HCT116 (cell line): Measurements from ENCODE around the gene NANOG. TPM values are rescaled to one million over a fixed set of nuclear protein-coding genes. Genes with fewer than 3 reads are reported as not detected.

Experiments used
- ATAC-seq: fragments of 200-7000 bp; cut with Tn5 transposase; 2 replicates; pipeline ENCODE4 v1.9.1; 2020; ENCODE audit warnings: mild to moderate bottlenecking, moderate library complexity
- BruUV-seq: library from RNA; stranded (reverse); fragments of 400-500 nt; replicated peaks from 2 replicates; lab custom pipeline; 2021; lab: Mats Ljungman, UMichigan
- CTCF ChIA-PET: fragments of 300-600 bp; sonication (Branson Sonifier 250); formaldehyde crosslinking; loops from one replicate; lab custom pipeline; 2021; ENCODE audit warnings: antibody characterized with exemption; lab: Charles Lee
- POLR2A ChIA-PET: fragments of 300-600, 350-600 bp; sonication (Branson Sonifier 250); formaldehyde crosslinking; loops from one replicate; lab custom pipeline; 2021; ENCODE audit warnings: antibody characterized with exemption; lab: Charles Lee
- RAD21 ChIA-PET, 2 experiments: fragments of 300-600 bp; sonication (Branson Sonifier 250); formaldehyde crosslinking; loops; one replicate each; lab custom pipeline; 2023; ENCODE audit warnings: low total read pairs in 2 of 2; ENCODE audit not compliant: uncharacterized antibody in 2 of 2, unreplicated experiment in 2 of 2, low non-redundant PET in 1 of 2; lab: Charles Lee
- DNase-seq: peaks from one replicate; pipeline ENCODE4 v3.0.0-alpha.2; 2010; ENCODE audit warnings: low read depth, low spot score
- H2AFZ ChIP-seq: fragments of 200-600 bp; shearing (Covaris generic), sonication (generic); 2 replicates; pipeline ENCODE4 v1.6.1; 2017; ENCODE audit warnings: low read depth, mixed run types, mixed read lengths, antibody characterized with exemption, low read length; ENCODE audit not compliant: poor library complexity, severe bottlenecking
- H3K27ac ChIP-seq: 2 replicates; pipeline ENCODE4 v1.5.1; 2012; ENCODE audit warnings: low read depth, low read length
- H3K27me3 ChIP-seq: fragments of 200-600 bp; sonication (generic); 2 replicates; pipeline ENCODE4 v1.6.1; 2016; ENCODE audit warnings: mixed run types, low read length, mixed read lengths; ENCODE audit not compliant: insufficient read depth
- H3K36me3 ChIP-seq, 2 experiments: fragments of 200-500 bp in 1 of 2; fragments of 200-600 bp in 1 of 2; sonication (Bioruptor generic) in 1 of 2; sonication (generic) in 1 of 2; 2 replicates each; pipeline versions ENCODE4 v1.5.1 to v1.6.1; 2014 to 2016; ENCODE audit warnings: low read length in 2 of 2, inconsistent platforms in 1 of 2, mixed read lengths in 1 of 2, mixed run types in 1 of 2; ENCODE audit not compliant: insufficient read depth in 2 of 2, control insufficient read depth in 1 of 2
- H3K4me1 ChIP-seq, 2 experiments: fragments of 200-600 bp in 1 of 2; sonication (generic) in 1 of 2; 2 replicates each; pipeline versions ENCODE4 v1.5.1 to v1.6.1; 2012 to 2017; ENCODE audit warnings: low read length in 2 of 2, inconsistent platforms in 1 of 2, mild to moderate bottlenecking in 1 of 2, mixed read lengths in 1 of 2, mixed run types in 1 of 2, moderate library complexity in 1 of 2; ENCODE audit not compliant: insufficient read depth in 2 of 2, control insufficient read depth in 1 of 2
- H3K4me2 ChIP-seq: fragments of 200-600 bp; sonication (generic); 2 replicates; pipeline ENCODE4 v1.6.1; 2017; ENCODE audit warnings: mixed run types, low read length, mixed read lengths
- H3K4me3 ChIP-seq, 2 experiments: fragments of 200-600 bp in 1 of 2; sonication (generic) in 1 of 2; replicated peaks in 1 of 2; 2 replicates each; pipeline ENCODE4 v1.5.1; 2011 to 2016; ENCODE audit warnings: low read length in 2 of 2, control low read depth in 1 of 2, low read depth in 1 of 2, mild to moderate bottlenecking in 1 of 2, mixed read lengths in 1 of 2, mixed run types in 1 of 2
- H3K79me2 ChIP-seq: fragments of 200-600 bp; sonication (generic); 2 replicates; pipeline ENCODE4 v1.6.1; 2017; ENCODE audit warnings: mild to moderate bottlenecking, mixed run types, low read length, moderate library complexity, mixed read lengths; ENCODE audit not compliant: insufficient read depth
- H3K9ac ChIP-seq: fragments of 200-600 bp; sonication (generic); 2 replicates; pipeline ENCODE4 v1.6.1; 2016; ENCODE audit warnings: low read length, mixed read lengths
- H3K9me2 ChIP-seq: fragments of 200-600 bp; sonication (generic), shearing (Covaris generic); 2 replicates; pipeline ENCODE4 v1.6.1; 2017; ENCODE audit warnings: mixed run types, mild to moderate bottlenecking, moderate library complexity; ENCODE audit not compliant: insufficient read depth
- H3K9me3 ChIP-seq, 2 experiments: fragments of 200-500 bp in 1 of 2; fragments of 200-600 bp in 1 of 2; sonication (Bioruptor generic) in 1 of 2; sonication (generic) in 1 of 2; 2 replicates each; pipeline ENCODE4 v1.6.1; 2014 to 2017; ENCODE audit warnings: low read length in 2 of 2, mixed read lengths in 2 of 2, inconsistent platforms in 1 of 2, low read depth in 1 of 2, mild to moderate bottlenecking in 1 of 2, mixed run types in 1 of 2, moderate library complexity in 1 of 2; ENCODE audit not compliant: control insufficient read depth in 1 of 2, insufficient read depth in 1 of 2
- H4K20me1 ChIP-seq: fragments of 200-600 bp; sonication (generic), shearing (Covaris generic); 2 replicates; pipeline ENCODE4 v1.6.1; 2017; ENCODE audit warnings: mixed run types, mild to moderate bottlenecking, moderate library complexity; ENCODE audit not compliant: insufficient read depth
- CBX3 ChIP-seq: IDR thresholded peaks from 2 replicates; pipeline ENCODE4 v1.6.1; 2012; ENCODE audit warnings: low read depth
- CEBPB ChIP-seq: IDR thresholded peaks from 2 replicates; pipeline ENCODE4 v1.6.1; 2012; ENCODE audit warnings: low read depth
- EGR1 ChIP-seq: IDR thresholded peaks from 2 replicates; pipeline ENCODE4 v1.6.1; 2012; ENCODE audit warnings: low read depth
- ELF1 ChIP-seq: IDR thresholded peaks from 2 replicates; pipeline ENCODE4 v1.6.1; 2012; ENCODE audit warnings: low read depth, borderline replicate concordance
- EZH2 ChIP-seq: fragments of 200-600 bp; sonication (generic); IDR thresholded peaks from 2 replicates; pipeline ENCODE4 v1.6.1; 2017; ENCODE audit warnings: antibody characterized with exemption, mixed run types
- EZH2phosphoT487 ChIP-seq: fragments of 200-600 bp; IDR thresholded peaks from 2 replicates; pipeline ENCODE4 v1.6.1; 2018; ENCODE audit warnings: antibody characterized with exemption, borderline replicate concordance
- JUND ChIP-seq: IDR thresholded peaks from 2 replicates; pipeline ENCODE4 v1.6.1; 2012
- MAX ChIP-seq: IDR thresholded peaks from 2 replicates; pipeline ENCODE4 v1.6.1; 2012
- REST ChIP-seq: IDR thresholded peaks from 2 replicates; pipeline ENCODE4 v1.6.1; 2012; ENCODE audit warnings: low read depth
- TCF7L2 ChIP-seq: IDR thresholded peaks from 2 replicates; pipeline ENCODE4 v1.7.0; 2011; ENCODE audit warnings: borderline replicate concordance, inconsistent platforms; ENCODE audit not compliant: insufficient read depth, insufficient read length; ENCODE audit errors: extremely low read depth
- YY1 ChIP-seq: IDR thresholded peaks from 2 replicates; pipeline ENCODE4 v1.6.1; 2011; ENCODE audit warnings: low read length, low read depth, moderate library complexity, mild to moderate bottlenecking; ENCODE audit not compliant: insufficient replicate concordance; ENCODE audit errors: extremely low read depth
- ZBTB33 ChIP-seq: IDR thresholded peaks from 2 replicates; pipeline ENCODE4 v1.6.1; 2011; ENCODE audit warnings: mild to moderate bottlenecking, low read length, moderate library complexity; ENCODE audit not compliant: insufficient replicate concordance; ENCODE audit errors: extremely low read depth
- ZFX ChIP-seq: fragments of 450-650 bp; IDR thresholded peaks from 2 replicates; pipeline ENCODE4 v1.6.1; 2017
- ZNF274 ChIP-seq: fragments of 200-500 bp; sonication (Bioruptor generic); IDR thresholded peaks from 2 replicates; pipeline ENCODE4 v1.6.1; 2014; ENCODE audit warnings: mild to moderate bottlenecking, low read depth, low read length, inconsistent platforms
- intact Hi-C: fragments of 100-400 bp; cut with micrococcal nuclease; formaldehyde crosslinking; loops from 2 replicates; pipeline ENCODE4 v1.10.0; 2022
- total RNA-seq: library from RNA; stranded (reverse); gene quantifications from one replicate; pipeline ENCODE4 v1.2.1, GENCODE V29; 2021; ENCODE audit not compliant: unreplicated experiment
- TF ChIP-seq, protein P1 (sequence below), 3 experiments: fragments of 200-600 bp in 1 of 3; sonication (generic) in 1 of 3; IDR thresholded peaks in 2 of 3; conservative IDR thresholded peaks in 1 of 3; 2 replicates each; pipeline ENCODE4 v1.5.1; 2012 to 2017; ENCODE audit warnings: low read depth in 2 of 3, low read length in 2 of 3, antibody characterized with exemption in 1 of 3, borderline replicate concordance in 1 of 3, control low read depth in 1 of 3, mild to moderate bottlenecking in 1 of 3, mixed read lengths in 1 of 3, mixed run types in 1 of 3, moderate library complexity in 1 of 3; ENCODE audit not compliant: insufficient read depth in 1 of 3

The NANOG gene
- total RNA-seq, 1 experiment from 2014 or later = 0.22 TPM

- Histone ChIP-seq H3K9me2 (no peaks in the 10 kb centered on the region), H4K20me1 (no peaks in the 10 kb centered on the region), H3K9ac (no peak overlapping the region), H3K4me2 (no peak overlapping the region), H3K4me1 (peaks cover 9 to 11% of the 10 kb centered on the region in 2 experiments; a peak in 3 of 4 replicates), H3K4me3 (no peak overlapping the region), H2AFZ (no peak overlapping the region), H3K79me2 (no peaks in the 10 kb centered on the region), H3K36me3 (no peaks in the 10 kb centered on the region), H3K27me3 (no peaks in the 10 kb centered on the region), H3K9me3 (no peaks in the 10 kb centered on the region), H3K27ac (no peak overlapping the region)
- DNase-seq = no peak
- ChIA-PET POLR2A (no interaction called here), RAD21 (no interaction called here), CTCF (interaction anchor here (1.2 to 2.0 kb wide), 2 partner anchors 104 to 132 kb away, joined by 3 to 5 read pairs; no protein-coding TSS in a partner anchor)
- TF ChIP-seq ZBTB33 (no peak), EZH2 (no peak), TCF7L2 (no peak), EGR1 (no peak), CEBPB (no peak), CBX3 (no peak), ELF1 (no peak), JUND (no peak), YY1 (no peak), REST (no peak), EZH2phosphoT487 (no peak), ZNF274 (no peak), MAX (no peak), ZFX (no peak)
- TF ChIP-seq, protein P1, sequence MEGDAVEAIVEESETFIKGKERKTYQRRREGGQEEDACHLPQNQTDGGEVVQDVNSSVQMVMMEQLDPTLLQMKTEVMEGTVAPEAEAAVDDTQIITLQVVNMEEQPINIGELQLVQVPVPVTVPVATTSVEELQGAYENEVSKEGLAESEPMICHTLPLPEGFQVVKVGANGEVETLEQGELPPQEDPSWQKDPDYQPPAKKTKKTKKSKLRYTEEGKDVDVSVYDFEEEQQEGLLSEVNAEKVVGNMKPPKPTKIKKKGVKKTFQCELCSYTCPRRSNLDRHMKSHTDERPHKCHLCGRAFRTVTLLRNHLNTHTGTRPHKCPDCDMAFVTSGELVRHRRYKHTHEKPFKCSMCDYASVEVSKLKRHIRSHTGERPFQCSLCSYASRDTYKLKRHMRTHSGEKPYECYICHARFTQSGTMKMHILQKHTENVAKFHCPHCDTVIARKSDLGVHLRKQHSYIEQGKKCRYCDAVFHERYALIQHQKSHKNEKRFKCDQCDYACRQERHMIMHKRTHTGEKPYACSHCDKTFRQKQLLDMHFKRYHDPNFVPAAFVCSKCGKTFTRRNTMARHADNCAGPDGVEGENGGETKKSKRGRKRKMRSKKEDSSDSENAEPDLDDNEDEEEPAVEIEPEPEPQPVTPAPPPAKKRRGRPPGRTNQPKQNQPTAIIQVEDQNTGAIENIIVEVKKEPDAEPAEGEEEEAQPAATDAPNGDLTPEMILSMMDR (IDR thresholded peaks at IDR 0.05 in 2 of 3, conservative IDR thresholded peaks at IDR 0.05 in 1 of 3; ENCODE audit: borderline replicate concordance in 1 of 3, insufficient read depth in 1 of 3, low read depth in 2 of 3, low read length in 2 of 3) = no peak
- intact Hi-C loops = no loop called here
- no peak for ATAC-seq
- no TSS peak for BruUV-seq
These were observed 12.3 kb downstream of the NANOG start for GRCh38 chr12:7801460-7801859.
